H1 (cell line): ENCODE data around the gene FHIT.

Experiments used
- CHD1 ChIP-seq: IDR thresholded peaks from 2 replicates; pipeline ENCODE4 v1.6.1; 2012; ENCODE audit warnings: low read depth, low read length, improper control_type of control experiment
- MAX ChIP-seq: IDR thresholded peaks from 2 replicates; pipeline ENCODE4 v1.6.1; 2012; ENCODE audit warnings: inconsistent platforms
- POLR2A ChIP-seq, 2 experiments: IDR thresholded peaks; 1 replicate in 1 of 2; 2 replicates in 1 of 2; pipeline ENCODE4 v1.6.1; 2011; ENCODE audit warnings: low read depth in 2 of 2, low read length in 2 of 2, mild to moderate bottlenecking in 2 of 2; ENCODE audit errors: control extremely low read depth in 1 of 2
- POLR2AphosphoS5 ChIP-seq: IDR thresholded peaks from 2 replicates; pipeline ENCODE4 v1.6.1; 2011; ENCODE audit warnings: low read depth, low read length
- RFX5 ChIP-seq: IDR thresholded peaks from 2 replicates; pipeline ENCODE4 v1.6.1; 2011; ENCODE audit warnings: low read depth, low read length, improper control_type of control experiment, borderline replicate concordance
- TF ChIP-seq, protein P1 (sequence below), 3 experiments: IDR thresholded peaks; 1 replicate in 2 of 3; 2 replicates in 1 of 3; pipeline versions ENCODE4 v1.5.1 to v1.6.1; 2011; ENCODE audit warnings: low read length in 3 of 3, mild to moderate bottlenecking in 3 of 3, inconsistent platforms in 2 of 3, low read depth in 1 of 3, moderate library complexity in 1 of 3; ENCODE audit not compliant: insufficient read depth in 1 of 3; ENCODE audit errors: control extremely low read depth in 1 of 3
- TF ChIP-seq, protein P2 (sequence below): IDR thresholded peaks from 2 replicates; pipeline ENCODE4 v1.6.1; 2012; ENCODE audit warnings: inconsistent platforms

GRCh38 chr3:60610441-60611112, 640.7 kb downstream of the FHIT start:
- TF ChIP-seq POLR2AphosphoS5, result no peak
- TF ChIP-seq POLR2A (IDR thresholded peaks at IDR 0.05; ENCODE audit: control extremely low read depth in 1 of 2, low read depth in 2 of 2, low read length in 2 of 2), result no peak
- TF ChIP-seq RFX5, result no peak
- no peak for TF ChIP-seq CHD1
- TF ChIP-seq MAX, result no peak
- TF ChIP-seq, protein P1, sequence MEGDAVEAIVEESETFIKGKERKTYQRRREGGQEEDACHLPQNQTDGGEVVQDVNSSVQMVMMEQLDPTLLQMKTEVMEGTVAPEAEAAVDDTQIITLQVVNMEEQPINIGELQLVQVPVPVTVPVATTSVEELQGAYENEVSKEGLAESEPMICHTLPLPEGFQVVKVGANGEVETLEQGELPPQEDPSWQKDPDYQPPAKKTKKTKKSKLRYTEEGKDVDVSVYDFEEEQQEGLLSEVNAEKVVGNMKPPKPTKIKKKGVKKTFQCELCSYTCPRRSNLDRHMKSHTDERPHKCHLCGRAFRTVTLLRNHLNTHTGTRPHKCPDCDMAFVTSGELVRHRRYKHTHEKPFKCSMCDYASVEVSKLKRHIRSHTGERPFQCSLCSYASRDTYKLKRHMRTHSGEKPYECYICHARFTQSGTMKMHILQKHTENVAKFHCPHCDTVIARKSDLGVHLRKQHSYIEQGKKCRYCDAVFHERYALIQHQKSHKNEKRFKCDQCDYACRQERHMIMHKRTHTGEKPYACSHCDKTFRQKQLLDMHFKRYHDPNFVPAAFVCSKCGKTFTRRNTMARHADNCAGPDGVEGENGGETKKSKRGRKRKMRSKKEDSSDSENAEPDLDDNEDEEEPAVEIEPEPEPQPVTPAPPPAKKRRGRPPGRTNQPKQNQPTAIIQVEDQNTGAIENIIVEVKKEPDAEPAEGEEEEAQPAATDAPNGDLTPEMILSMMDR (IDR thresholded peaks at IDR 0.05; ENCODE audit: control extremely low read depth in 1 of 3, insufficient read depth in 1 of 3, low read depth in 1 of 3, low read length in 3 of 3), result no peak
- TF ChIP-seq, protein P2, sequence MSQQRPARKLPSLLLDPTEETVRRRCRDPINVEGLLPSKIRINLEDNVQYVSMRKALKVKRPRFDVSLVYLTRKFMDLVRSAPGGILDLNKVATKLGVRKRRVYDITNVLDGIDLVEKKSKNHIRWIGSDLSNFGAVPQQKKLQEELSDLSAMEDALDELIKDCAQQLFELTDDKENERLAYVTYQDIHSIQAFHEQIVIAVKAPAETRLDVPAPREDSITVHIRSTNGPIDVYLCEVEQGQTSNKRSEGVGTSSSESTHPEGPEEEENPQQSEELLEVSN, result no peak
